ENCODE measurements around the gene NUDT17. TPM values are rescaled to one million over a fixed set of nuclear protein-coding genes. Genes with fewer than 3 reads are reported as not detected.

The NUDT17 gene
- polyA plus RNA-seq, 4 donors = 6.1 to 7.3 (median 6.8) TPM

DNA sequence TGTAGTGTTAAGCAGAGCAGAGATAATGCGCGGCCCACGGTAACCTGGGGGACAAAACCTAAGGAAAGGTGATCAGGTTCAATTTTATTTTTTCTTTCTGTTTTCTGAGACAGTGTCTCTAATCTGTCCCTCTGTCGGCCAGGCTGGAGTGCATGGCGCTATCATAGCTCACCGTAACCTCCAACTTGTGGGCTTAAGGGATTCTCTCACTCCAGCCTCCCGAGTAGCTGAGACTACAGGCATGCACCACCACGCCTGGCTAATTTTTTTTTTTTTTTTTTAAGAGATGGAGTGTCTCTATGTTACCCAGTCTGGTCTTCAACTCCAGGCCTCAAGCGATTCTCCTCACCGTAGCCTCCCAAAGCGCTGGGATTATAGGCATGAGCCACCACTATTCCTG is 41.0 kb downstream of the NUDT17 start:
- no peak for DNase-seq (ENCODE audit: low read depth in 4 of 4, low spot score in 3 of 4)

DNA sequence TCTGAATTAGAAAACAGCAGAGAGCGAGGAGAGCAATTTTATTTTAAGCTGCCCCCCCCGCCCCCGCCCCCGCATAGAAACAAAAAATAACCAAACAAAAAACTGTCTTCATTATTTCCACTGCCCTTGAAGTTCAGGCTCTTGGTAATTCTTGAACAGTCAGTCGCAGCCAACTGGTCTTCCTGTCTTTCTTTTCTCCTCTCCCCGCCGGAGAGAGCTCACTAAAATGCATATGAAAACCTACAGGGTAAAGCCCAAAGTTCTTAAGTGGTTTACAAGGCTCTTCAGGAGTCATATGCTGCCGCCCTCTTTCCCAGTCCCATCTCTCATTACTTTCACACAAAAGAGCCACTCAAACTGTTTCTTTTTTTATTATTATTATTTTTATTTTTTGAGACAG is 41.4 kb downstream of the NUDT17 start:
- DNase-seq (ENCODE audit: low read depth in 4 of 4, low spot score in 3 of 4) = no peak

DNA sequence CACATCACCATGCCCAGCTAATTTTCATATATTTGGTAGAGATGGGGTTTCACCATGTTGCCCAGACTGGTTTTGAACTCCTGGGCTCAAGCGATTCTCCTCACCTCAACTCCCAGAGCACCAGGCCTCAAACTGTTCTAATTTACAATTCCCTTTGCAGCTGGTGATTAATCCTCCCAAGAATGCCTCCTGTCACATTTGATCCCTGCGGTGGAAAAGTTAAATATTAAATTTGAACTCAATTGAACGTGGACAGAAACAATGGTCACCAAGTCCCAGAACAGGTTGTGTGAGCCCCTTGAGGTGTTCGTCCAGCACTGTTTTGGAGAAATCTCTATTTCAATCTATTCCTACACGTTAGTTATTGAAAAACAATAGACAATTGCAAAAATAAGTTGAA is 42.2 kb downstream of the NUDT17 start:
- DNase-seq (ENCODE audit: low read depth in 4 of 4, low spot score in 3 of 4) = no peak

DNA sequence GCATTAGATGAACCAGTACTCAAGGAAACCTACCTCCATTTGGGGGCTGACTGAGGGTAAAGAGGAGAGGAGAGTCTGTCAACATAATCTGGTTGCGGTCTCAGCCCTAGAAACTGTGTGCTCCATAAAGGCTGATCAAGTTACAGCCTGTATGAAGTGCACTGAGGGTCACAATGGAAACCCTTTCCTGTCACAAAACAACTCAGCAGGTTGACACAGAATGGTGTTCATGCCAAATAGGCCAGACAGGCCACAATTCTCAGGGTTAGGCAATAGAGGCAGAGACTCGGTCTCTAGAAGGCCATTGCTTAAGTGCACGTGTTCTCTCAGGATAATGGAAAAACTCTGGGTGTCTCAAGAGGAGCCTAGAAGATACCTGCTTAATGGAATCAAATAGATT is 44.3 kb downstream of the NUDT17 start:
- DNase-seq (ENCODE audit: low read depth in 4 of 4, low spot score in 3 of 4) = no peak

DNA sequence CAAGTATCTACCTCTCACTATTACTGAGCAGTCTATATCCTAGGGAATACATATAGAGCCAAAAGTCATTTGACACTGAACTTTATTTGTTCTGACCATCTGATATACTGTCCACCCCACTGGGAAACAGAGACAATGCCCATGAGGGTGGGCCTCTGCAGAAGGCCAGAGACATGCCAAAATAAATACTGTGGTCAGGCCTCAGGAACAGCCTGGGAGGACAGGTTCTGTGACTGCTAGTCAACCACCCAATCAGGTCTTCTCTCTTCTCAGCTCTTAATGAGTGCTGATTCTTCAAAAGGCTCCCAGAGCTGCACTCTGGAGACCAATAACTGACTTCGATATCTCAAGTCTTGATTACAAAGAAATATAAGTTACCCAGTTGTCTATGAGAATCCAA is 45.7 kb downstream of the NUDT17 start:
- no peak for DNase-seq (ENCODE audit: low read depth in 4 of 4, low spot score in 3 of 4)

DNA sequence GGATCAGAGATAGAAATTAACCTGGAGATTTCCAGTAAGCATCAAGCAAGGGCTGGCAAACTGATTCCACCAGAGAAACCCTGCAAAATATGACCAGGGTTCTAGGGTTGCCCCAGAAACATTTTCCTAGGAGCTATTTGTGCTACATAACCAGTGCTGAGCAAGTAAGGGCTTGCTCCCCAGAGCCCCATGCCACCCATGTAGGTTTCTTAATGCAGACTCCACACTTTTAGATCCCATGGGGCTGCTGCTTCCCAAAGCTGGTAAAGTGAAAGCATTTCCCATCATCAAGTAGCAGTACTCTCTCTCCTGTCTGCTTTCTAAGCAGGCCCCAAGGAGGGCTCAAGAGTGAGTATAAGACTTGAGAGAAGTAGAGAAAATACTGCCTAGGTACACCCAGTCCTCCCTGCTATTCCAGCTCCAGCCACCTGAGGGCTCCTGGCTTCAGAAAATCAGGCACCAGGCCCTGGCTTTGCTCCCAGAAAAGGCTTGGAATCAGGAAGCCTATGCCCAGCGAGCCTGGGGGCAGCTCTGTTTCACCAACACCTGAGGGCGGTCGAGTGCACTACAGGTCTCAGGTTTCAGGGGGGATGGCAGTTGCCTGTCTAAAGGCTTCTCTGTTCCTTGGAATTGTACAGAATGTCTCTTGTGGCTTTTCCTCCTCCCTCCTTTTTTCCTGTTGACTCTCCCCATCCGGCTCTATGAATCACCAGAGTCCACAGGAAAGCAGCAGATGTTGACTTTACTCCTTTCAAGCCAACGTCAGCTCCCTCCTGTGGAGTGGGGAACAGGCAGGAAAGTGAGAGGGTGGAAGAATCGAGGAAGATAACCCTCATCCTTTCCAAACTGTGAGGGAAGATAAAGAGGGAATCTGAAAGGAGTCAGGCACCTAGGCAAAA is 46.4 kb downstream of the NUDT17 start:
- DNase-seq (ENCODE audit: low read depth in 4 of 4, low spot score in 3 of 4) = peak; percentile 84 to 93 (median 90)

DNA sequence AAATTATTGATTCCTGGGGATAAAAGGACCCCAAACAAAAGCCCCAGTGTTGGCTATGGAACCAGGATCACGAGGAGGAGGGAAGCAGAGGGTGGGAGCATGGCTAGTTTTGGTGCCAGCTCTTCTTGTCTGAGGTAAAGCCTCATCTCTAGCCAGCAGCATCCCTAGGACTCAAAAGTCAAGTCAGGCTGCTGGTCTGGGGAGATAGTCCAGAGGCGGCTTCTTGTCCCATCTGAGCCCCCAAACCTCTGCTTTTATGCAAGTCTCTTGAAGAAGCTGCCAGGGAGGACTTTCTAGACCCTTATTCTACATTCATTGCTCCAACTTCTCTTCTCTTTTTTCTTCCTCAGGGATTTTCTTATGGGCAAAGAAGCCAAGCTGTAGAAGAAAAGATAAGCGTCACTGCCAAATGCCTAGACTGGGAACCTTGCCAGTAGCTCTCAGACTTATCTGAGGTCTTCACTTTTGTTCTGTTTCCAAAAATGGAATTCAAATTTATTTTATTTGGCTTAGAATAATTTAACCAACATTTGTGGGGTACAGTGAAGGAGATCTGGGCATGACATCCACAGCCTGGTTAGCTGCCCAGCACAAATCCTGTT is 47.2 kb downstream of the NUDT17 start:
- DNase-seq (ENCODE audit: low read depth in 4 of 4, low spot score in 3 of 4) = no peak

- DNase-seq (ENCODE audit: low read depth in 4 of 4, low spot score in 3 of 4) = no peak
Observed at GRCh38 chr1:145893306-145894055, 48.1 kb downstream of the NUDT17 start.

DNA sequence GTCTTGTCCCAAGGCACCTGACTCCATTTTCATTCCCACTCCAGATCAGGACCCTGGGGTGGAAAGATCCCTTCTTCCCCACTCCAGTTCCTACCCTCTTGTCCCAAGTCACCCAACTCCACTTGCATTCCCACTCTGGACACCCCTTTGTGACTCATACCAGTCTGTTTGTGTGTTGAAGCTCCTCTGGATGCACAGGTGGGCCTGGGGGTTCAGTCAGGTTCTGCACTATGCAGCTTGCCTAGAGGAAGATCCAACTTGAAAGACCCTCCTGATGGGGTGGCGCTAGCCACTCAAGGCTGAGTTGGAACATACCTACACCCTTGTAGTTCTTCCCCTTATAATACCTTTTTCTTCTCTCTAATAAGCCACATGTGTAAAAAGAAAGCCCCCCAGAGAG is 50.0 kb downstream of the NUDT17 start:
- DNase-seq (ENCODE audit: low read depth in 4 of 4, low spot score in 3 of 4) = no peak

DNA sequence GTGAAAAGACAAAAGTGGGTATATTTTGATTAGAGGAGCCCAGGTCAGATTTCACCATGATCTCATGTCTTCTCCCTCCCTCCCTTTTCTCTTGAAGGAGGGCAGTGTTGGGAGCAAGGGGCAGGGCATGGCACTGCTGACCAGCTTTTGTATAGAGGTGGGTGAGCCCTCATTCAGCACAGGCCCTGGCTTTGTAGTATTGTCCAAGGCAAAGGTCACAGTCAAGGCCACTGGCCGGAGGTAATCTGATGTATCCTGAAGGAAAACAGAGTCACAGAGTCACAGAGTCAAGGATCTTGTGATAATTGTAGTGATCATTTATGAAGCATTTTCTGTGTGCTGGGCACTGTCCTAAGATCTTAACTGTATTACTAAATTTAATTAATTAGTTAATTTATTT is 52.5 kb downstream of the NUDT17 start:
- DNase-seq (ENCODE audit: low read depth in 4 of 4, low spot score in 3 of 4) = no peak

Other genes starting within 250 kb of the NUDT17 start
- gene GPR89A, start 237.6 kb upstream of the NUDT17 start, polyA plus RNA-seq (ENCODE audit: insufficient read length in 4 of 4) = 10 to 100 TPM; 37.3 to 49.2 (median 39.1) TPM
- 100 to 1,000 TPM; 150 to 206 (median 185) TPM for gene PDZK1, start 138.3 kb upstream of the NUDT17 start, polyA plus RNA-seq (ENCODE audit: insufficient read length in 4 of 4)
- gene CD160, start 126.1 kb upstream of the NUDT17 start, polyA plus RNA-seq (ENCODE audit: insufficient read length in 4 of 4) = under 1 TPM; 0.69 to 0.84 (median 0.78) TPM
- 10 to 100 TPM; 12.6 to 18.0 (median 16.9) TPM for gene RNF115, start 21.5 kb upstream of the NUDT17 start, polyA plus RNA-seq (ENCODE audit: insufficient read length in 4 of 4)
- gene POLR3C, start 21.4 kb upstream of the NUDT17 start, polyA plus RNA-seq (ENCODE audit: insufficient read length in 4 of 4) = 10 to 100 TPM; 34.8 to 36.1 (median 35.1) TPM
- 10 to 100 TPM; 52.9 to 56.8 (median 54.7) TPM for gene PIAS3, start 13.5 kb downstream of the NUDT17 start, polyA plus RNA-seq (ENCODE audit: insufficient read length in 4 of 4)
- 1 to 10 TPM; 1.6 to 2.8 (median 2.1) TPM for gene ANKRD35, start 40.2 kb downstream of the NUDT17 start, polyA plus RNA-seq (ENCODE audit: insufficient read length in 4 of 4)
- gene ITGA10, start 64.4 kb downstream of the NUDT17 start, polyA plus RNA-seq (ENCODE audit: insufficient read length in 4 of 4) = under 1 TPM; 0.80 to 0.91 (median 0.82) TPM
- 10 to 100 TPM; 52.7 to 64.8 (median 63.1) TPM for gene PEX11B, start 73.1 kb downstream of the NUDT17 start, polyA plus RNA-seq (ENCODE audit: insufficient read length in 4 of 4)
- gene RBM8A, start 81.9 kb downstream of the NUDT17 start, polyA plus RNA-seq (ENCODE audit: insufficient read length in 4 of 4) = 100 to 1,000 TPM; 191 to 214 (median 201) TPM
- 10 to 100 TPM; 25.3 to 31.2 (median 29.2) TPM for gene LIX1L, start 112.4 kb downstream of the NUDT17 start, polyA plus RNA-seq (ENCODE audit: insufficient read length in 4 of 4)
- under 1 TPM; 0.54 to 0.76 (median 0.71) TPM for gene ANKRD34A, start 118.9 kb downstream of the NUDT17 start, polyA plus RNA-seq (ENCODE audit: insufficient read length in 4 of 4)
- 10 to 100 TPM; 33.7 to 40.0 (median 36.1) TPM for gene POLR3GL, start 119.1 kb downstream of the NUDT17 start, polyA plus RNA-seq (ENCODE audit: insufficient read length in 4 of 4)
- gene TXNIP, start 150.9 kb downstream of the NUDT17 start, polyA plus RNA-seq (ENCODE audit: insufficient read length in 4 of 4) = 100 to 1,000 TPM; 423 to 571 (median 523) TPM
- under 1 TPM in 2 of 4 donors, not detected in 2; 0.13 TPM for gene HJV, start 176.1 kb downstream of the NUDT17 start, polyA plus RNA-seq (ENCODE audit: insufficient read length in 4 of 4)

Data from right renal pelvis (tissue), 4 donors.